Activated CD8-positive, alpha-beta T cell treated with anti-CD3 and anti-CD28 coated beads, Interleukin-2, amount 10 ng/mL, durations not matched to agents 7 days and 5 days (primary cell): Measurements from ENCODE around the gene PROKR2. TPM values are rescaled to one million over a fixed set of nuclear protein-coding genes. Genes with fewer than 3 reads are reported as not detected.

Experiments
- ATAC-seq: fragments of 150-1000 bp; cut with Tn5 transposase; one replicate; pipeline ENCODE4 v1.10.0; 2021; ENCODE audit warnings: moderate library complexity
- CTCF ChIA-PET: fragments of 350-600 bp; sonication (Branson Sonifier 250); formaldehyde crosslinking; loops from one replicate; lab custom pipeline; 2021; ENCODE audit warnings: antibody characterized with exemption; lab: Charles Lee
- POLR2A ChIA-PET: fragments of 350-600 bp; sonication (Branson Sonifier 250); formaldehyde crosslinking; loops from one replicate; lab custom pipeline; 2021; ENCODE audit warnings: antibody characterized with exemption; lab: Charles Lee
- DNase-seq: peaks from one replicate; pipeline ENCODE4 v3.0.0-alpha.2; 2020
- H3K27ac Mint-ChIP-seq: one replicate; pipeline ENCODE4 v1.8.0; 2021; ENCODE audit warnings: mild to moderate bottlenecking, mixed read lengths
- H3K27me3 Mint-ChIP-seq: one replicate; pipeline ENCODE4 v1.8.0; 2021; ENCODE audit warnings: low read depth, mixed read lengths
- H3K36me3 Mint-ChIP-seq: one replicate; pipeline ENCODE4 v1.8.0; 2021; ENCODE audit warnings: low read depth, mixed read lengths
- H3K4me1 Mint-ChIP-seq: one replicate; pipeline ENCODE4 v1.8.0; 2021; ENCODE audit warnings: low read depth, mixed read lengths
- H3K4me3 Mint-ChIP-seq: one replicate; pipeline ENCODE4 v1.8.0; 2021; ENCODE audit warnings: mild to moderate bottlenecking, mixed read lengths
- H3K9me3 Mint-ChIP-seq: one replicate; pipeline ENCODE4 v1.8.0; 2022; ENCODE audit warnings: mixed read lengths; ENCODE audit not compliant: insufficient read depth
- total RNA-seq, 2 experiments: library from RNA; stranded (reverse); gene quantifications; one replicate each; pipeline ENCODE4 v1.2.3, GENCODE V29; 2021

PROKR2 gene
- total RNA-seq, 2 experiments from 2014 or later = not detected

- peaks cover 5% of the 10 kb centered on the region for H3K4me1 Mint-ChIP-seq
- DNase-seq (no peak), ATAC-seq (no peak)
- ChIA-PET POLR2A (no interaction called here), CTCF (no interaction called here)
- H3K27ac Mint-ChIP-seq = no peak overlapping the region
- H3K36me3 Mint-ChIP-seq = no peaks in the 10 kb centered on the region
- peaks cover 18% of the 10 kb centered on the region for H3K27me3 Mint-ChIP-seq
- no peak overlapping the region for H3K4me3 Mint-ChIP-seq
- H3K9me3 Mint-ChIP-seq = peaks cover 3% of the 10 kb centered on the region
These were observed 46.2 kb downstream of the PROKR2 start for GRCh38 chr20:5270603-5271002.

- ChIA-PET POLR2A (no interaction called here), CTCF (no interaction called here)
- ATAC-seq = no peak
- Mint-ChIP-seq H3K36me3 (no peaks in the 10 kb centered on the region), H3K4me3 (no peak overlapping the region), H3K27me3 (peaks cover 26% of the 10 kb centered on the region), H3K4me1 (peaks cover 5% of the 10 kb centered on the region), H3K27ac (no peak overlapping the region), H3K9me3 (no peaks in the 10 kb centered on the region)
- no peak for DNase-seq
These were observed 48.3 kb downstream of the PROKR2 start for GRCh38 chr20:5268449-5268848.

GRCh38 chr20:5267092-5267491 lies 49.7 kb downstream of the PROKR2 start:
- DNase-seq (no peak), ATAC-seq (no peak)
- CTCF ChIA-PET = no interaction called here
- H3K9me3 Mint-ChIP-seq = no peaks in the 10 kb centered on the region
- peaks cover 5% of the 10 kb centered on the region for H3K4me1 Mint-ChIP-seq
- peaks cover 34% of the 10 kb centered on the region for H3K27me3 Mint-ChIP-seq
- no peaks in the 10 kb centered on the region for H3K36me3 Mint-ChIP-seq
- POLR2A ChIA-PET = no interaction called here
- H3K27ac Mint-ChIP-seq = no peak overlapping the region
- H3K4me3 Mint-ChIP-seq = no peak overlapping the region

Other genes starting within 250 kb of the PROKR2 start
- 10 to 100 TPM; 76.7 to 77.9 TPM for gene TMEM230, start 203.9 kb downstream of the PROKR2 start, total RNA-seq
- gene PCNA, start 197.0 kb downstream of the PROKR2 start, total RNA-seq = 100 to 1,000 TPM; 607 to 613 TPM
- 10 to 100 TPM; 56.2 to 58.3 TPM for gene CDS2, start 189.9 kb downstream of the PROKR2 start, total RNA-seq